Glutamatergic neuron (in vitro differentiated cells): ENCODE results near the gene DNAJC1. TPM values are rescaled to one million over a fixed set of nuclear protein-coding genes. Genes with fewer than 3 reads are reported as not detected.
"Not testable (repeated sequence)": the region's sequence is repeated elsewhere in the genome, so short reads cannot be mapped to it uniquely, and the experiment has no call there.

Experiments
- DNase-seq: peaks from one replicate; pipeline ENCODE4 v3.0.0; 2022
- H3K27ac Mint-ChIP-seq: one replicate; pipeline ENCODE4 v1.8.0; 2020; ENCODE audit warnings: mild to moderate bottlenecking, mixed read lengths, inconsistent platforms; ENCODE audit not compliant: unreplicated experiment
- H3K27me3 Mint-ChIP-seq: one replicate; pipeline ENCODE4 v1.8.0; 2020; ENCODE audit warnings: mild to moderate bottlenecking, moderate library complexity, mixed read lengths, inconsistent platforms; ENCODE audit not compliant: unreplicated experiment
- H3K36me3 Mint-ChIP-seq: one replicate; pipeline ENCODE4 v1.8.0; 2020; ENCODE audit warnings: mild to moderate bottlenecking, mixed read lengths, inconsistent platforms; ENCODE audit not compliant: unreplicated experiment
- H3K4me1 Mint-ChIP-seq: one replicate; pipeline ENCODE4 v1.8.0; 2020; ENCODE audit warnings: mild to moderate bottlenecking, low read depth, mixed read lengths, inconsistent platforms; ENCODE audit not compliant: unreplicated experiment
- H3K4me3 Mint-ChIP-seq: one replicate; pipeline ENCODE4 v1.8.0; 2020; ENCODE audit warnings: mild to moderate bottlenecking, mixed read lengths, inconsistent platforms; ENCODE audit not compliant: unreplicated experiment
- H3K9me3 Mint-ChIP-seq: one replicate; pipeline ENCODE4 v1.8.0; 2020; ENCODE audit warnings: mild to moderate bottlenecking, moderate library complexity, mixed read lengths, inconsistent platforms; ENCODE audit not compliant: unreplicated experiment
- total RNA-seq: library from RNA; stranded (reverse); fragmentation: NEBNext Ultra II Directional; extraction: Animal tissue kit (Norgen Biotek cat#: 25700); gene quantifications from one replicate; pipeline ENCODE4 v1.2.1, GENCODE V29; 2021; ENCODE audit not compliant: unreplicated experiment
- TF ChIP-seq, protein P1 (sequence below): fragments of 200-600 bp; sonication (generic); IDR thresholded peaks from one replicate; pipeline ENCODE4 v1.5.0; 2021; ENCODE audit not compliant: partially characterized antibody, unreplicated experiment

Gene DNAJC1
- total RNA-seq, 1 donor from 2014 or later = 4.3 TPM

DNA sequence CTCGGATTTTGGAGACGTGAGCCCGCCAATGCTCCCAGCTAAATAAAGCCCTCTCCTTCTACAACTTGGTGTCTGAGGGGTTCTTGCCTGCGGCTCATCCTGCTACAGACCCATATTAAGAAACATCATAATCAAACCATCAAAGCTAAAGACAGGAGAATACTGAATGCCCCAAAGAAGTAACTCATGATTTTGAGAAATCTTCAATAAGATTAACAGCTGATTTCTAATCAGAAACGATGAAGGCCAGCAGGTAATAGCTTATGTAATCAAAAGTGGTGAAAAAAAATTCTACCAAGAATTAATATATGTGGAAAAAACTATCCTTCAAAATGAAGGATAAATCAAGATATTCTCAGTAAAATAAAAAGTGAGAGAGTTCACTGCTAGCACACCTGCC, 130.3 kb downstream of the DNAJC1 start:
- Mint-ChIP-seq H3K27ac (no peak overlapping the region), H3K4me3 (no peak overlapping the region), H3K4me1 (no peaks in the 10 kb centered on the region), H3K27me3 (no peaks in the 10 kb centered on the region), H3K36me3 (peaks cover 17% of the 10 kb centered on the region), H3K9me3 (peaks cover 5% of the 10 kb centered on the region)
- no peak for DNase-seq
- TF ChIP-seq, protein P1, sequence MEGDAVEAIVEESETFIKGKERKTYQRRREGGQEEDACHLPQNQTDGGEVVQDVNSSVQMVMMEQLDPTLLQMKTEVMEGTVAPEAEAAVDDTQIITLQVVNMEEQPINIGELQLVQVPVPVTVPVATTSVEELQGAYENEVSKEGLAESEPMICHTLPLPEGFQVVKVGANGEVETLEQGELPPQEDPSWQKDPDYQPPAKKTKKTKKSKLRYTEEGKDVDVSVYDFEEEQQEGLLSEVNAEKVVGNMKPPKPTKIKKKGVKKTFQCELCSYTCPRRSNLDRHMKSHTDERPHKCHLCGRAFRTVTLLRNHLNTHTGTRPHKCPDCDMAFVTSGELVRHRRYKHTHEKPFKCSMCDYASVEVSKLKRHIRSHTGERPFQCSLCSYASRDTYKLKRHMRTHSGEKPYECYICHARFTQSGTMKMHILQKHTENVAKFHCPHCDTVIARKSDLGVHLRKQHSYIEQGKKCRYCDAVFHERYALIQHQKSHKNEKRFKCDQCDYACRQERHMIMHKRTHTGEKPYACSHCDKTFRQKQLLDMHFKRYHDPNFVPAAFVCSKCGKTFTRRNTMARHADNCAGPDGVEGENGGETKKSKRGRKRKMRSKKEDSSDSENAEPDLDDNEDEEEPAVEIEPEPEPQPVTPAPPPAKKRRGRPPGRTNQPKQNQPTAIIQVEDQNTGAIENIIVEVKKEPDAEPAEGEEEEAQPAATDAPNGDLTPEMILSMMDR = no peak

DNA sequence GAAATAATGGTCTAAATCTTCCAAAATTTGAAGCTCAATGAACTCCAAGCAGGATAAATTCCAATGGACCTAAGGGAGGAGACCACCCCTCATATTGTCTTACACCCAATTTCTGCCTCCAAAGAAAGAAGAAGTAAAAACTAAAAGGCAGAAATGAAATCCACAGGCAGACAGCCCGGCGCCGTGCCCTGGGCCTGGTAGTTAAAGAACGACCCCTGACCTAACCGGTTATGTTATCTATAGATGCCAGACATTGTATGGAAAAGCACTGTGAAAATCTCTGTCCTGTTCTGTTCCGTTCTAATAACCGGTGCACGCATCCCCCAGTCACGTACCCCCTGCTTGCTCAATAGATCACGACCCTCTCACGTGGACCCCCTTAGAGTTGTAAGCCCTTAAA, 130.8 kb downstream of the DNAJC1 start:
- H3K36me3 Mint-ChIP-seq = peaks cover 17% of the 10 kb centered on the region
- not testable (repeated sequence) for H3K4me1 Mint-ChIP-seq, H3K9me3 Mint-ChIP-seq

DNA sequence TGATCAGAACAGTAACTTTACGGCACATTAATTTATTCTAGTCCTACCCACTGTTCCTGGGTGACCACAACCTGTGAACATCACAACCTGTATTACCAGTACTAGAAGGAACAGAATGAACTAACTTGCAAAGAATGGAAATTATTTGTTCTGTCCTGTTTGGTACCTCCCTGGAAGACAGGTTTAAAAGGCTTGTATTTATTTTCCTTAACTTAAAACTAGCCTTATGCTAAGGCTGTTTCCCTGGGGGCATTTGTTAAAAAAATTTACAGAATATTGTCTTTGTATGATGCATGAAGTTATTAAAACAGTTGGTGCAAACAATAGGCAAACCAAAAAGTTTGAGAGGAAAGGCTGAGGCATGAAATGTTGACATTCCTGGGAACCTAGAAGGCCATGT, 132.7 kb downstream of the DNAJC1 start:
- Mint-ChIP-seq H3K4me3 (no peak overlapping the region), H3K9me3 (peaks cover 6% of the 10 kb centered on the region), H3K4me1 (no peaks in the 10 kb centered on the region), H3K36me3 (peaks cover 17% of the 10 kb centered on the region), H3K27ac (no peak overlapping the region), H3K27me3 (no peaks in the 10 kb centered on the region)
- TF ChIP-seq, protein P1 = no peak
- no peak for DNase-seq

More for the DNA sequence above, 130.8 kb downstream of the DNAJC1 start:
- not testable (repeated sequence) for H3K27me3 Mint-ChIP-seq, DNase-seq, H3K27ac Mint-ChIP-seq, H3K4me3 Mint-ChIP-seq

DNA sequence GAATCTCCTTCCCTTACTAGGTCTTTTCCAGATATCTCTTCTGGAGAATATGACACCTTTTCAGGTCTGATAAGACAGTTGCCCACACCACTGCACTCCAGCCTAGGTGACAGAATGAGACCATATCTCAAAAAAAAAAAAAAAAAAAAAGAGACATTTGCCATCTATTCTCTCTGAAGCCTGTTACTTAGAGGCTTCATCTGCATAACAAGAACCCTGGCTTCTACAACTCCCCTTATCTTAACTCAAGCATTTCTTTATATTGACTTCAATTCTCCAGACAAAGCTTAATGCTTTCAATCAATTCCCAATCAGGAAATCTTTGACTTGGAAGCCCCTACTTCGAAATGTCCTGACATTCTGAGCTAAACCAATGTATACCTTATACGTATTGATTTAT, 134.4 kb downstream of the DNAJC1 start:
- H3K4me3 Mint-ChIP-seq = not testable (repeated sequence)

DNA sequence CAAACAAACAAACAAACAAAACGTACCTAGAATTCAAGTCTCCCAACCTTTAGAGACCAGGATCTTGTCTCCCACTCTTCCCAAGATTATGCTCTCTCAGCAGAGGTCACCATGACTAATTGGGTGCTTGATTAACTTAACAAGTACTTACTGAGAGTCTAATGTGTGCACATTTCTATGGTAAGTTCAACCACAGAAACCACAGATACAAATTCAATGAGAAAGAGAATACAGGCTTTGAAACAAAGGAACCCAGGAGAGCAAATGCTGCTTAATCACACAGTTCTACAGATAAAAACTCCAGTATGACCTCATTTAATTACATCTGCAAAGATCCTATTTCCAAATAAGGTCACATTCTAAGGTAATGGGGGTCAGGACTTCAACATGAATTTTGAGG, 142.8 kb downstream of the DNAJC1 start:
- Mint-ChIP-seq H3K4me1 (no peaks in the 10 kb centered on the region), H3K36me3 (no peaks in the 10 kb centered on the region), H3K9me3 (peaks cover 1% of the 10 kb centered on the region), H3K27me3 (no peaks in the 10 kb centered on the region), H3K4me3 (no peak overlapping the region), H3K27ac (no peak overlapping the region)
- no peak for DNase-seq
- TF ChIP-seq, protein P1 = no peak

More for the DNA sequence above, 134.4 kb downstream of the DNAJC1 start:
- peaks cover 12% of the 10 kb centered on the region for H3K36me3 Mint-ChIP-seq
- H3K9me3 Mint-ChIP-seq, H3K4me1 Mint-ChIP-seq, H3K27ac Mint-ChIP-seq, H3K27me3 Mint-ChIP-seq, DNase-seq: not testable (repeated sequence)

DNA sequence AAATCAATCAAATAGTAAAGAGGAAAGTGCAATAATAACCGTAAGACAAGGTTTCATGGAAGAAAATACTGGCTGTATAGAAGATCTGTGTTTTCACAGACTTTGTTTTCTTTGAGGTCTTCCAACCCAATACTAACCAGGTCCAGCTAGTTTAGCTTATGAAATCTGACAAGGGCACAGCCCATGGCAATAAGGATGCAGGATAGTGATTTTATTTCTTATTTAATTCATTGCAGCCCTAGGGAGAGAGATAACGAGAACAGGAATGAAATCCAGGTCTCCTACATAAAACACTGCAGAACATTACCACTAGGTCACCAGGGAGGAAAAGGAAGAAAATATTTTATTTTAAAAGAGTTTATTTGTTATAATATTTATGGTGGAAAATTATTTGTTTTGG, 145.1 kb downstream of the DNAJC1 start:
- no peak for DNase-seq
- H3K36me3 Mint-ChIP-seq = no peaks in the 10 kb centered on the region
- H3K4me3 Mint-ChIP-seq = no peak overlapping the region
- TF ChIP-seq, protein P1 = no peak
- H3K4me1 Mint-ChIP-seq = no peaks in the 10 kb centered on the region
- no peaks in the 10 kb centered on the region for H3K27me3 Mint-ChIP-seq
- H3K9me3 Mint-ChIP-seq = no peaks in the 10 kb centered on the region
- no peak overlapping the region for H3K27ac Mint-ChIP-seq
